Osteocyte (in vitro differentiated cells): Measurements from ENCODE around the gene IQCF2. TPM values are rescaled to one million over a fixed set of nuclear protein-coding genes. Genes with fewer than 3 reads are reported as not detected.

Experiments used
- DNase-seq: peaks from one replicate; pipeline ENCODE4 v3.0.0; 2021; ENCODE audit warnings: mixed read lengths; ENCODE audit not compliant: unreplicated experiment; ENCODE audit errors: extremely low spot score
- H3K27ac Mint-ChIP-seq: one replicate; pipeline ENCODE4 v1.8.0; 2021; ENCODE audit warnings: mild to moderate bottlenecking, mixed read lengths; ENCODE audit not compliant: unreplicated experiment
- H3K27me3 Mint-ChIP-seq: one replicate; pipeline ENCODE4 v1.8.0; 2021; ENCODE audit warnings: mixed read lengths; ENCODE audit not compliant: unreplicated experiment
- H3K36me3 Mint-ChIP-seq: one replicate; pipeline ENCODE4 v1.8.0; 2021; ENCODE audit warnings: mixed read lengths; ENCODE audit not compliant: unreplicated experiment
- H3K4me1 Mint-ChIP-seq: one replicate; pipeline ENCODE4 v1.8.0; 2021; ENCODE audit warnings: mixed read lengths; ENCODE audit not compliant: unreplicated experiment
- H3K4me3 Mint-ChIP-seq: one replicate; pipeline ENCODE4 v1.8.0; 2021; ENCODE audit warnings: mild to moderate bottlenecking, moderate library complexity, mixed read lengths; ENCODE audit not compliant: unreplicated experiment
- H3K9me3 Mint-ChIP-seq: one replicate; pipeline ENCODE4 v1.8.0; 2021; ENCODE audit warnings: mixed read lengths; ENCODE audit not compliant: unreplicated experiment
- CTCF ChIP-seq: fragments of 200-600 bp; sonication (generic); IDR thresholded peaks from 2 replicates; pipeline ENCODE4 v1.5.0; 2021; ENCODE audit warnings: antibody characterized with exemption, mild to moderate bottlenecking, moderate library complexity
- total RNA-seq: library from RNA; stranded (reverse); gene quantifications from 2 replicates; pipeline ENCODE4 v1.2.1, GENCODE V29; 2021

The IQCF2 gene
- total RNA-seq, 1 donor from 2014 or later: not detected

- TF ChIP-seq CTCF: no peak
- peaks cover 39% of the 10 kb centered on the region for H3K27me3 Mint-ChIP-seq
- H3K9me3 Mint-ChIP-seq: no peaks in the 10 kb centered on the region
- no peak overlapping the region for H3K27ac Mint-ChIP-seq
- H3K4me1 Mint-ChIP-seq: no peaks in the 10 kb centered on the region
- no peak for DNase-seq
- H3K4me3 Mint-ChIP-seq: no peak overlapping the region
- H3K36me3 Mint-ChIP-seq: no peaks in the 10 kb centered on the region
These were observed 27.2 kb downstream of the IQCF2 start for GRCh38 chr3:51888463-51889105.

- H3K27me3 Mint-ChIP-seq: peaks cover 25% of the 10 kb centered on the region
- no peak overlapping the region for H3K4me3 Mint-ChIP-seq
- H3K27ac Mint-ChIP-seq: no peak overlapping the region
- no peak for DNase-seq
- H3K4me1 Mint-ChIP-seq: no peaks in the 10 kb centered on the region
- no peaks in the 10 kb centered on the region for H3K9me3 Mint-ChIP-seq
- TF ChIP-seq CTCF: no peak
- H3K36me3 Mint-ChIP-seq: no peaks in the 10 kb centered on the region
These were observed 30.0 kb downstream of the IQCF2 start for GRCh38 chr3:51891242-51892039.

GRCh38 chr3:51894391-51894790 is 33.0 kb downstream of the IQCF2 start:
- Mint-ChIP-seq H3K27me3 (peaks cover 48% of the 10 kb centered on the region), H3K9me3 (no peaks in the 10 kb centered on the region), H3K36me3 (no peaks in the 10 kb centered on the region), H3K4me3 (no peak overlapping the region), H3K27ac (no peak overlapping the region), H3K4me1 (no peaks in the 10 kb centered on the region)
- DNase-seq: no peak
- no peak for TF ChIP-seq CTCF

GRCh38 chr3:51894939-51895338 is 33.5 kb downstream of the IQCF2 start:
- Mint-ChIP-seq H3K4me3 (no peak overlapping the region), H3K36me3 (no peaks in the 10 kb centered on the region), H3K4me1 (no peaks in the 10 kb centered on the region), H3K9me3 (no peaks in the 10 kb centered on the region), H3K27me3 (peaks cover 51% of the 10 kb centered on the region), H3K27ac (no peak overlapping the region)
- TF ChIP-seq CTCF: no peak
- DNase-seq: no peak

GRCh38 chr3:51896607-51897305 is 35.3 kb downstream of the IQCF2 start:
- no peak overlapping the region for H3K4me3 Mint-ChIP-seq
- no peaks in the 10 kb centered on the region for H3K36me3 Mint-ChIP-seq
- DNase-seq: no peak
- no peak for TF ChIP-seq CTCF
- H3K27ac Mint-ChIP-seq: no peak overlapping the region
- H3K4me1 Mint-ChIP-seq: no peaks in the 10 kb centered on the region
- no peaks in the 10 kb centered on the region for H3K9me3 Mint-ChIP-seq
- H3K27me3 Mint-ChIP-seq: peaks cover 61% of the 10 kb centered on the region
